ENCODE measurements around the gene TULP3.

DNA sequence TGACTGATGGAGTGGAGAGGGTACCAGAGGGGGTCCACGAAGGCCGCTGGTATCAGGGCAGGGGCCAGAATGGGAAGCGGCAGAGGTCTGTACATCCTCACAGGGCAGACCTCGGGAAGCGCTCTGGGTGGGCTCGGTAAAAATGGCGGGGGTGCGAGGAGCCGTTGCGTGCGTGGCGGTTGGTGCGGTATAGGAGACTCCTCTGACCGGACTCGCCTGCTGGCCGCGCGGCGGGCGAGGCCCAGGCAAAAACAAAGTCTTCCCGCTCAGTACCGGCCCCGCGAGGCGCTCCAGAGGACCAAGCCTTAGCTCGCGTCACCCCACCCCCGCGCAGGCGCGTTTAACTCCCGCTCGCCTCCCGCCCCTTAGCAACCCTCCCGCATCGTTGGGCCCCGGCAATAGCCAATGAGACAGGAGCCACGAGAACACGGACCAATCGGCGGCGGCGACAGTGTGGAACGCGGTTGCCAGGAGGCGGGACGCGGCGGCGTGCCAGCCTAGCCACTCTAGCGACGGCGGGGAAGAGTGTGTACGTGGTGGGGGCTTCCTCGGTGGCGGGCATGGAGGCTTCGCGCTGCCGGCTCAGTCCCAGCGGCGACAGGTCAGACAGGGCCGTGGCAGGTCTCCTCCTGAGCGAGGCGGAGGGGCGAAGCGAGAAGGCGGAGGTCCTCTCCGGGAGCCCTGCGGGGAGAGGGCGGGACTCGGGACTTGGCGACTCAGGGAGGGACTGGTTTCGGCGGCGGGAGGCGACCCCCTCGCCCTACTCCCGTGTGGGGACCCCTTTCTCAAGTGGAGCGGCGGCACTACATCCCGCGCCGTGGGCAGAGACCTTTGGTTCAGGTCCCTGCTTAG, at the start of gene TULP3:
- TF ChIP-seq POLR2A (IDR thresholded peaks at IDR 0.05; ENCODE audit: low read depth, low read length), result peak; percentile 62; the same call in 1 of the 2 replicates
- no peak for TF ChIP-seq POLR2AphosphoS5 (IDR thresholded peaks at IDR 0.05; ENCODE audit: low read depth, low read length)
